ENCODE results near the gene GFOD2.
A peak's percentile ranks its signal among the peaks of the same experiment; 100 is the strongest.
"Not testable (repeated sequence)": the region's sequence is repeated elsewhere in the genome, so short reads cannot be mapped to it uniquely, and the experiment has no call there.

The GFOD2 gene, protein sequence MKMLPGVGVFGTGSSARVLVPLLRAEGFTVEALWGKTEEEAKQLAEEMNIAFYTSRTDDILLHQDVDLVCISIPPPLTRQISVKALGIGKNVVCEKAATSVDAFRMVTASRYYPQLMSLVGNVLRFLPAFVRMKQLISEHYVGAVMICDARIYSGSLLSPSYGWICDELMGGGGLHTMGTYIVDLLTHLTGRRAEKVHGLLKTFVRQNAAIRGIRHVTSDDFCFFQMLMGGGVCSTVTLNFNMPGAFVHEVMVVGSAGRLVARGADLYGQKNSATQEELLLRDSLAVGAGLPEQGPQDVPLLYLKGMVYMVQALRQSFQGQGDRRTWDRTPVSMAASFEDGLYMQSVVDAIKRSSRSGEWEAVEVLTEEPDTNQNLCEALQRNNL

DNA sequence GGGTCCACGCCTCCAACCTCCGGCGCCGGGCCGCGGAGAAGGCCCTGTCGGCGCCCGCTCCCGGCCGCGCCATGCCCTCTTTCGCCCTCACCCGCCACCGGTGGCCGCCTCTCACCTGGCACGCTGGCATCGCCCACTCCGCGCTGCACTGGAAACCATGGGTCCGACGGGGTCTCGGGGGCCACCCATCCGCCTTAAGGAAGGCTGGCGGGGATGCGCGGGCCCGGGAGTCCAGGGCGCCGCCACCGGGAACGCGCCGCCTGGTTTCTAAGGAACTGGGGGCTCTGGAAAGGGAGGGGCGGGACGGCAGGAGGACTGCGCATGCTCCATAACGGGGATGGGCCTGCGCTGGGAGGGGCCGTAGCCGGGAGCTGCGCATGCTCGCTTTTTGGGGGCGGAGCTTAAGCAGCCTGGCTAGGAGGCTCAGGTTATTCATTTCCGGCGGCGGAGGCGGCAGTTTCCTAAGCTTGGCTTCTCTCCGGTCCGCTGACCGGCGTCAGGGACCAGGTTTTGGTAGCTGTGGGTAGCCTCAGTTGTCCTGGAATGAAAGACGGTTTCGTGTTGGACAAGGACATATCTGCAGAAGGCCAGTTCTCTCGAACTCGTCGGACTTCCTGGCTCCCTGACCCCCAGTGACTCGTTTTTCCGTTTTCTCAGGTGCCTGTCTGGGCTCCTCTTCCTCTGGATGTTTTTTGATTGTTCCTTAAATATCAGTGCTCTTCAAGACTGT, at the start of gene GFOD2:
GFOD2 (minus strand) TSS at position 269 of the 730 bp plus-strand sequence. CDS start 33,601 bp downstream, outside the sequence.
- Mint-ChIP-seq H3K36me3 (no peaks in the 10 kb centered on the region), H3K27ac (peak within 1 kb of the TSS; percentile 94), H3K27me3 (no peaks in the 10 kb centered on the region), H3K4me3 (peak within 1 kb of the TSS; percentile 86), H3K9me3 (no peaks in the 10 kb centered on the region), H3K4me1 (peaks cover 21% of the 10 kb centered on the region)
- ATAC-seq (ENCODE audit: low read depth) = peak; percentile 91
- peak; percentile 99 for DNase-seq (ENCODE audit: low spot score in 2 of 2)

DNA sequence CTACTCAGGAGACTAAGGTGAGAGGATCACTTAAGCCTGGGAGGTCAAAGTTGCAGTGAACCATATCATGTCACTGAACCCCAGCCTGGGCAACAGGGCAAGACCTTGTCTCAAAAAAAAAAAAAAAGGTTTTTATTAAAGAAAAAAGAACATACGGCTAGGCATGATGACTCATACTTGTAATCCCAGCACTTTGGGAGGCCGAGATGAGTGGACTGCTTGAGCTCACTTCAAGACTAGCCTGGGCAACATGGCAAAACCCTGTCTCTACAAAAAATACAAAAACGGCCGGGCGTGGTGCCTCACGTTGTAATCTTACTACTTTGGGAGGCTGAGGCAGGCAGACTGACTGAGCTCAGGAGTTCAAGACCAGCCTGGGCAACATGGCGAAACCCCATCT, 48.8 kb upstream of the GFOD2 start:
- no peak for DNase-seq (ENCODE audit: low spot score in 2 of 2)
- H3K4me3 Mint-ChIP-seq = no peak overlapping the region
- H3K4me1 Mint-ChIP-seq = no peaks in the 10 kb centered on the region
- no peak overlapping the region for H3K27ac Mint-ChIP-seq
- no peaks in the 10 kb centered on the region for H3K27me3 Mint-ChIP-seq
- peaks cover 18% of the 10 kb centered on the region for H3K36me3 Mint-ChIP-seq
- no peaks in the 10 kb centered on the region for H3K9me3 Mint-ChIP-seq
- no peak for ATAC-seq (ENCODE audit: low read depth)

DNA sequence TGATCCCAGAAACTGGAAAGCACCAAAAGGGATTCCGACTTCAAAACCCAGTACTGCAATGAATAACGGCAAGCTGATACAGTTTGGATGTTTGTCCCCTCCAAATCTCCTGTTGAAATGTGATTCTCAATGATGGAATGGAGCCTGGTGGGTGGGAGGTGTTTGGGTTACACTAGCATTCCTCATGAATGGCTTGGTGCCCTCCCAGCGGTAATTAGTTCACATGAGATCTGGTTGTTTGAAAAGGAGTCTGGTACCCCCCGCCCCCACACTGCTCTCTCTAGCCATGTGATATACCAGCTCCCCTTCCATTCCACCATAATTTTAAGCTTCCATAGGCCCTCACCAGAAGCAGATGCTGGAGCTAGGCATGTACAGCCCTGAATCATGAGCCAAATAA, 47.2 kb upstream of the GFOD2 start:
- Mint-ChIP-seq H3K4me3 (no peak overlapping the region), H3K27ac (no peak overlapping the region), H3K4me1 (peaks cover 3% of the 10 kb centered on the region), H3K27me3 (no peaks in the 10 kb centered on the region), H3K9me3 (no peaks in the 10 kb centered on the region), H3K36me3 (peaks cover 15% of the 10 kb centered on the region)
- no peak for DNase-seq (ENCODE audit: low spot score in 2 of 2)
- ATAC-seq (ENCODE audit: low read depth) = no peak

DNA sequence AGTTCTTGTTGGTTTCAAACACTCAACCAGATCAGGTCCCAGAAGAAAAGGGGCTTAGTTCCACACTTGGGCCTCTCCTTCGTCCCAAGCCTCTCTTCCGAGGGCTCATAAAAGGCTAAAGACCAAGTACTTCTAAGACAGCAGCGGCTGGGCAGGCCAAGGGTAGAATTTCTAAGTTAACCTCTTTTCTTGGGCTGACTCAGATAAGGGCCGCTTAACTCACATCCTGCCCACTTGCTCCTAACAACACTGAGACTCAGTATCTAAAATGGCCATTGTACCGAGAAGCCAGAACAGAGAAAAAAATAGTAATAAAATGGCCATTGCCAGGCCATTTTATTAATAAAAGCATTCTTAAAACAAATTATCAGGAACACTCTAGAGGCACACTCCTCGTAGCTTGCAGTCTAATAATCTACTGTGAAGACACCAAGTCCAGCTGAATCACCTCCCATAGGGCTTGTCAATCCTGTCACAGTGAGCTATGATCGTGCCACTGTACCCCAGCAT, 45.1 kb upstream of the GFOD2 start:
- Mint-ChIP-seq H3K27ac (no peak overlapping the region), H3K4me1 (peaks cover 14% of the 10 kb centered on the region), H3K9me3 (no peaks in the 10 kb centered on the region), H3K4me3 (no peak overlapping the region), H3K36me3 (peaks cover 18% of the 10 kb centered on the region), H3K27me3 (no peaks in the 10 kb centered on the region)
- DNase-seq (ENCODE audit: low spot score in 2 of 2) = no peak
- ATAC-seq (ENCODE audit: low read depth) = no peak

DNA sequence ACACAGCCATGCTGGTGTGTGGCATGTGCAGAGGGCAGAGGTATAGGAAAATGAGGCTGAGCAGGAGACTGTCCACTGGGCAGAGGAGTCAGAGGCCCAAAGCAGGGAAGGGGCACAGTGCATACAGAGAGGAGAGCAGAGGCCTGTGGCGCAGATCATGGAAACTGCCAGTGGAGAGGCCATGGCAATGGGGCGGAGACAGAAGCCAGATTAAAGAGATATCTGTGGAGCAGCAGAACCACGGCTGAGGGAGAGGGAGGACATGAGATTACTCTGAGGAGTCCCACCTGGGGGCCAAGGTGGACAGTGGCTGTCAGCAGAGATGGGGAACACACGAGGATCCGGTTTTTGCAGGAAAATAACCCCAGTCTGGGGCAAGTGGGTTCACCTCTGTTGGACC, 44.0 kb upstream of the GFOD2 start:
- H3K9me3 Mint-ChIP-seq = no peaks in the 10 kb centered on the region
- no peaks in the 10 kb centered on the region for H3K27me3 Mint-ChIP-seq
- DNase-seq (ENCODE audit: low spot score in 2 of 2) (no peak), ATAC-seq (ENCODE audit: low read depth) (no peak)
- no peak overlapping the region for H3K4me3 Mint-ChIP-seq
- H3K36me3 Mint-ChIP-seq = peaks cover 21% of the 10 kb centered on the region
- H3K27ac Mint-ChIP-seq = no peak overlapping the region
- peaks cover 14% of the 10 kb centered on the region for H3K4me1 Mint-ChIP-seq

DNA sequence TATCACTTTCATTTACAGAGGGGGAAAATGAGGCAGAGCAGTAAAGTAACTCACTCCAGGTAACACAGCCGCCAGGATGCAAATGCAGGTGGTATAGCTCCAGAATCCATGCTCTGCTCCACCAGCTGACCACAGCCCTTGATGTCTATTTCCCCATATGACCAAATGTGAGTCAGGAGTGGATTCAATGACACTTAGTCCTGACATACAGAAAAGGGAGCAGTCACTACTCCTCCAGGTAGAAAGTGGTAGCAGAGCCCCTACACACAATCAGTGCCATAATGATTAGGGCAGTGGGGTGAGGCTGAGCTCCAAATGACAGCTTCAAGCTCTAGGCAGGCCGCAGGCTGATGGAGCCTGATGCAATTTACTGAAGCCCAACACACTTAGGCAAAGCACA, 43.3 kb upstream of the GFOD2 start:
- Mint-ChIP-seq H3K9me3 (no peaks in the 10 kb centered on the region), H3K4me1 (peaks cover 14% of the 10 kb centered on the region), H3K27me3 (no peaks in the 10 kb centered on the region), H3K4me3 (no peak overlapping the region), H3K27ac (no peak overlapping the region), H3K36me3 (peaks cover 21% of the 10 kb centered on the region)
- no peak for ATAC-seq (ENCODE audit: low read depth)
- no peak for DNase-seq (ENCODE audit: low spot score in 2 of 2)

DNA sequence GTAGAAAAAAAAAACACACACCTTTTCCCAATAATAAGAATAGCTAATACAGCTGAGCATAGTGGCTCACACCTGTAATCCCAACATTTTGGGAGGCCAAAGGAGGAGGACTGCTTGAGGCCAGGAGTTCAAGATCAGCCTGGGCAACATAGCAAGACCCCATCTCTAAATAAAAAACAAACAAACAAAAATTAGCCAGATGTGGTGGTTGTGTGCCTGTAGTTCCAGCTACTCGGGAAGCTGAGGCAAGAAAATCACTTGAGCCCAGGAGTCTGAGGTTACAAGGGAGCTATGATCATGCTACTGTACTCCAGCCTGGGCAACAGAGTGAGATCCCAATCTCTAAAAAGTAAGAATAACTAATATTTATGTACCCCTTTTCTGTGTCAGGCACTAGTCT, 42.8 kb upstream of the GFOD2 start:
- no peaks in the 10 kb centered on the region for H3K27me3 Mint-ChIP-seq
- no peak for DNase-seq (ENCODE audit: low spot score in 2 of 2)
- no peaks in the 10 kb centered on the region for H3K9me3 Mint-ChIP-seq
- H3K36me3 Mint-ChIP-seq = peaks cover 21% of the 10 kb centered on the region
- H3K4me1 Mint-ChIP-seq = peaks cover 14% of the 10 kb centered on the region
- no peak overlapping the region for H3K27ac Mint-ChIP-seq
- no peak for ATAC-seq (ENCODE audit: low read depth)
- no peak overlapping the region for H3K4me3 Mint-ChIP-seq

DNA sequence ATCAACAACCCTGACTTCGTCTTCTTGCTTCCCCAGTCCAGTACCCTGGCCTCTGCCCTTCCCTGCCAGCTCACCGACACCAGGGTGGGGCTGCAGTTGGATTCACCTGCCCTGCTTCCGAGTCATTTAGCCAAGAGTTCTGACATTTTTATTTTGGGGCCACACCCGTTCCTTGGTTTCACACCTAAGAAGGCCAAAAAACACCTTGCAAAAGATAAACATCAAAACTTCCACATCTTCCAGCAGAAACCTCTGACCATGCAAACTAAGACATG, 41.8 kb upstream of the GFOD2 start:
- peak overlapping the region; percentile 47 for H3K27ac Mint-ChIP-seq
- DNase-seq (ENCODE audit: low spot score in 2 of 2) (no peak), ATAC-seq (ENCODE audit: low read depth) (no peak)
- H3K27me3 Mint-ChIP-seq = no peaks in the 10 kb centered on the region
- H3K4me1 Mint-ChIP-seq = peaks cover 17% of the 10 kb centered on the region
- no peaks in the 10 kb centered on the region for H3K9me3 Mint-ChIP-seq
- H3K4me3 Mint-ChIP-seq = no peak overlapping the region
- peaks cover 16% of the 10 kb centered on the region for H3K36me3 Mint-ChIP-seq

DNA sequence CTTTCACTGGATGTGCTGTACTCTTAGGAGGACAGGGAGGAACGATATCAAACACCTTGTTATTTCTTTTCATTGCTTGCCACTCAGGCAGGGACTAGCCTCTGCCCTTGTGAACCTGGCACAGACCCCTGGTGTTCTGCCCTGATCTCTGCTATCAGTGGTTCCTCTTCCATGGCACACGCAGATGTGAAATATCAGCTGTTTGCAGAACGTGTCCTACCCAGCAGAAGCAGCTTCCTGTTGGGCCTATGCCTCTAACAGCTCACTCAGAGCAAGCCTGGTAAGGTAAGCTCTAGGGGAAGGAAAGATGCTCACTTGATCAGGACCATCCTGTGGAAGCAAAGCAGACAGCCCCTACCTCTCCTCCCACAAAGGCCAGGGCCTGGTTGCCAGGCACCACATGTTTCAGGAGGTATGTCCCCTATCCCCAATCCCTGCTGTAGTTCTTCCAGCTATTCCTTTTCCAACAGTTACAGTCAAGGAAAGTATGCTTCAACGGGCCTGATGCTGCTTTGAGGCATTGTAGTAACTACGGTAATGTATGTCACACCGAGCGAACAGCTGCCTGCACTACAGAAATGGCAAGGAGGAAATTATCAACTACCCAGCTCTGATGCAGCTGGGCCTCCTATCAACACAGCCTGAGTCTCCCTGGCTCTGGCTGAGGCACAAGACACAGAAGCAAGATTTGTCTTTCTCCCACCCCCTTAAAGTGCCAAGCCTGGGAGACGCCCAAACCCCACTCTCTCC, 41.3 kb upstream of the GFOD2 start:
- no peak for DNase-seq (ENCODE audit: low spot score in 2 of 2)
- no peaks in the 10 kb centered on the region for H3K27me3 Mint-ChIP-seq
- H3K4me3 Mint-ChIP-seq = no peak overlapping the region
- peaks cover 15% of the 10 kb centered on the region for H3K36me3 Mint-ChIP-seq
- H3K4me1 Mint-ChIP-seq = peaks cover 19% of the 10 kb centered on the region
- no peaks in the 10 kb centered on the region for H3K9me3 Mint-ChIP-seq
- H3K27ac Mint-ChIP-seq = peak overlapping the region; percentile 47
- ATAC-seq (ENCODE audit: low read depth) = peak; percentile 55

DNA sequence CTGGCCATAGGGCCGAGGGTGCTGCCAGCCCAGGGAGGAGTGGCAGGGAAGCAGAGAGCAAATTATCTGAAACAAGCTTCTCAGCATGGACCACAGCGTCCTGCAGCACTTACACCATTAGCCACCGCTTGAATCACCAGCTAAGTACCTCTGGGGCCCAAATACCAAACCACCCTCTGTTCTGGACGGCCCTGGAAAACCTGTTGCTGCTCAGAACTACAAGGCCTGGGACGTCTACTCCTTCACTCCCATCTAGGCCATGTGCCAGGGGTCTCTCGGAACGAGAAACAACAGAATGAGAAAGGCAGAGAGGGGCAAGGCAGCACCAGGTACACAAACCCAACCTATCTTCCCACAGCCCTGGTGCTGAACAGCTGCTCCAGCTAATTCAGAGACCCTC, 39.9 kb upstream of the GFOD2 start:
- H3K4me1 Mint-ChIP-seq = peaks cover 19% of the 10 kb centered on the region
- peaks cover 15% of the 10 kb centered on the region for H3K36me3 Mint-ChIP-seq
- ATAC-seq (ENCODE audit: low read depth) (no peak), DNase-seq (ENCODE audit: low spot score in 2 of 2) (no peak)
- H3K27ac Mint-ChIP-seq = no peak overlapping the region
- H3K4me3 Mint-ChIP-seq = no peak overlapping the region
- H3K9me3 Mint-ChIP-seq = no peaks in the 10 kb centered on the region
- H3K27me3 Mint-ChIP-seq = no peaks in the 10 kb centered on the region

DNA sequence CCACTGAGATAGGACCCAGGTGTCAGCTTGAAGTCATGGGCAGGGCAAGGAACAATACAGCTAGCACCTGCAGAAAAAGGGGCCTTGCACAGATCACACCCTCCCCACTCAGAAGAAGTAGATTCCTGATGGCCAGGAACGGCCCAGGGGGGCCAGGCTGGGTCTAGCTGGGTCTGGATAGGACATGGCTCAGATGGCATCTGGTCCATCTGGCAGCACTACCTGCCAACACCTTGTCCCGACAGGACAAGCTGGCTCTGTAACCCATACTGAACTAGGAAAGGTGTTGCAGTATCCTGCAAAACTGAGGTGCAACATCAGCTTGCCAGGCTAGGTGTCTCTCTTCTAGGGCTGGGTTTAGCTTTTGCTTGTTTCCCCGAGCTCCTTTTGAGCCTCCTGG, 38.9 kb upstream of the GFOD2 start:
- Mint-ChIP-seq H3K27me3 (no peaks in the 10 kb centered on the region), H3K4me1 (peaks cover 19% of the 10 kb centered on the region)
- no peak for ATAC-seq (ENCODE audit: low read depth)

DNA sequence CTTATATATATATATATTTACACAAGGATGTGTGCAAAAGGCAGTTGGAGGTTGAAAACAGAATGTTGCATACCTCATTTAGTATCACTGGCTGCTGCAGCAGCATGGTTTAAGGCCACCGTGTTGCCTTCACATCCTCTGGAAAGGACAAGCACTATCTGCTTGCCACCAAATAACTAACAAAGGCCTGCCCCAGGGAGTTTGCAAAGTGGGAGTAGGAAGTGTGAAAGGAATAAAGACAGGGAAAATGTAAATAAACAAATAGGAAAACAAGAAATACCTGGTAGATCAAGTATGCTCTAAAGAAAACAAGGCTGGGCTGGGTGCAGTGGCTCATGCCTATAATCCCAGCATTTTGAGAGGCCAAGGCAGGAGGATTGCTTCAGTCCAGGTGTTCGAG, 33.5 kb upstream of the GFOD2 start:
- Mint-ChIP-seq H3K27me3 (no peaks in the 10 kb centered on the region), H3K4me1 (peaks cover 25% of the 10 kb centered on the region), H3K4me3 (no peak overlapping the region), H3K36me3 (peaks cover 7% of the 10 kb centered on the region), H3K27ac (no peak overlapping the region), H3K9me3 (no peaks in the 10 kb centered on the region)
- ATAC-seq (ENCODE audit: low read depth) (no peak), DNase-seq (ENCODE audit: low spot score in 2 of 2) (no peak)

More for the DNA sequence above, 38.9 kb upstream of the GFOD2 start:
- no peak for DNase-seq (ENCODE audit: low spot score in 2 of 2)
- no peak overlapping the region for H3K27ac Mint-ChIP-seq
- H3K9me3 Mint-ChIP-seq = no peaks in the 10 kb centered on the region
- H3K4me3 Mint-ChIP-seq = no peak overlapping the region
- H3K36me3 Mint-ChIP-seq = peaks cover 18% of the 10 kb centered on the region

DNA sequence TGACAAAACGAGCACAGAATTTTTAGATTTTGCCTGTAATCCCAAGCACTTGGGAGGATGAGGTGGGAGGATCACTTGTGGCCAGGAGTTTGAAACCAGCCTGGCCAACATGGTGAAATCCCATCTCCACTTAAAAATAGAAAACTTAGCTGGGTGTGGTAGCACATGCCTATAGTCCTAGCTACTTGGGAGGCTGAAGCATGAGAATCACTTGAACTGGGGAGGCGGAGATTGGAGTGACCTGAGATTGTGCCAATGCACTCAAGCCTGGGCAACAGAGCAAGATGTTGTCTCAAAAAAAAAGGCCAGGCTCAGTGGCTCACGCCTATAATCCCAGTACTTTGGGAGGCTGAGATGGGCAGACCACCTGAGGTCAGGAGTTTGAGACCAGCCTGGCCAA, 32.2 kb upstream of the GFOD2 start:
- ATAC-seq (ENCODE audit: low read depth); DNase-seq (ENCODE audit: low spot score in 2 of 2); H3K36me3 Mint-ChIP-seq; H3K27ac Mint-ChIP-seq; H3K9me3 Mint-ChIP-seq; H3K4me3 Mint-ChIP-seq; H3K27me3 Mint-ChIP-seq: not testable (repeated sequence)
- H3K4me1 Mint-ChIP-seq = peaks cover 25% of the 10 kb centered on the region

DNA sequence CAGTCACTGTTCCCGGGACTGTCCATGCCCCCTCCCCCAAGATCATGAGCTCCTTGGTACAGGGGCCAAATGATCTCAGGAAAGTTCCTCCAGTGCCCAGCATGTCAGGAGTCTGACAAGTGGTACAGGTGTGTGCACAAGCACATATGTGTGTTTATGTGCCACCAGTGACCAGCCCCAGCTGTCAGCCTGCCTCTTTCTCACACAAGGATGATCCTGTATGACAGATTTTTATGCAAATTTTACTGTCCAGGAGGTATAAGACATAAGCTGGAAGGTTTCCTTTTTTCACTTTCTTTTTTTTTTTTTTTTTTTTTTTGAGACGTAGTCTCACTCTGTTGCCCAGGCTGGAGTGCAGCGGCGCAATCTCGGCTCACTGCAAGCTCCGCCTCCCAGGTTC, 31.4 kb upstream of the GFOD2 start:
- H3K4me3 Mint-ChIP-seq = peak overlapping the region; percentile 15

More for the DNA sequence above, 31.4 kb upstream of the GFOD2 start:
- Mint-ChIP-seq H3K4me1 (peaks cover 20% of the 10 kb centered on the region), H3K36me3 (peaks cover 9% of the 10 kb centered on the region), H3K9me3 (no peaks in the 10 kb centered on the region), H3K27me3 (no peaks in the 10 kb centered on the region), H3K27ac (no peak overlapping the region)
- DNase-seq (ENCODE audit: low spot score in 2 of 2) = no peak
- ATAC-seq (ENCODE audit: low read depth) = peak; percentile 80

Measured in memory B cell (primary cell).